GM18519 (cell line): Measurements from ENCODE around the gene HSPA1B.
"Not testable (repeated sequence)": the region's sequence is repeated elsewhere in the genome, so short reads cannot be mapped to it uniquely, and the experiment has no call there.

Source experiments
- ATAC-seq: cut with Tn5 transposase; IDR thresholded peaks from one replicate; pipeline ENCODE4 v1.9.1; 2021; ENCODE audit warnings: mild to moderate bottlenecking, moderate library complexity; ENCODE audit not compliant: unreplicated experiment, low FRiP score

HSPA1B gene

GRCh38 chr6:31827286-31828079, at the start of gene HSPA1B:
TSS of gene HSPA1B (plus strand) at chr6:31827738. CDS start at chr6:31827951, 213 bp downstream.
- ATAC-seq, result peak; percentile 46

GRCh38 chr6:31778193-31778592, 49.3 kb upstream of the HSPA1B start:
- ATAC-seq, result no peak

GRCh38 chr6:31778999-31779885, 48.3 kb upstream of the HSPA1B start:
- ATAC-seq, result no peak

- no peak for ATAC-seq
Observed at GRCh38 chr6:31779908-31780307, 47.6 kb upstream of the HSPA1B start.

- ATAC-seq, result no peak
Observed at GRCh38 chr6:31780507-31781243, 46.9 kb upstream of the HSPA1B start.

GRCh38 chr6:31781244-31782125, 46.1 kb upstream of the HSPA1B start:
- ATAC-seq, result no peak

- no peak for ATAC-seq
Observed at GRCh38 chr6:31782126-31782855, 45.2 kb upstream of the HSPA1B start.

GRCh38 chr6:31784098-31784925, 43.2 kb upstream of the HSPA1B start:
- no peak for ATAC-seq

- ATAC-seq, result no peak
Observed at GRCh38 chr6:31785475-31785874, 42.1 kb upstream of the HSPA1B start.

GRCh38 chr6:31791324-31792089, 36.0 kb upstream of the HSPA1B start:
- ATAC-seq, result no peak

- no peak for ATAC-seq
Observed at GRCh38 chr6:31792090-31792374, 35.5 kb upstream of the HSPA1B start.

- no peak for ATAC-seq
Observed at GRCh38 chr6:31792761-31793171, 34.8 kb upstream of the HSPA1B start.

- ATAC-seq, result not testable (repeated sequence)
Observed at GRCh38 chr6:31793927-31794245, 33.7 kb upstream of the HSPA1B start.

GRCh38 chr6:31794294-31794865, 33.2 kb upstream of the HSPA1B start:
- ATAC-seq, result no peak

- ATAC-seq, result peak; percentile 5
Observed at GRCh38 chr6:31794866-31795615, 32.5 kb upstream of the HSPA1B start.

GRCh38 chr6:31795616-31796298, 31.8 kb upstream of the HSPA1B start, which contains the start of gene VARS1:
TSS of gene VARS1 (minus strand) at chr6:31795752. CDS start at chr6:31795217, 535 bp downstream.
- peak; percentile 61 for ATAC-seq
